Hematopoietic multipotent progenitor cell treated with erythropoietin and hydrocortisone succinate and interleukin-3 and kit ligand, for 6 days (in vitro differentiated cells): Measurements from ENCODE around the gene INSR.
"Not testable (repeated sequence)": the region's sequence is repeated elsewhere in the genome, so short reads cannot be mapped to it uniquely, and the experiment has no call there.

Experiments used
- DNase-seq: peaks from one replicate; pipeline ENCODE4 v3.0.0-alpha.2; 2015

The INSR gene

GRCh38 chr19:7187605-7188339 lies 106.4 kb downstream of the INSR start:
- DNase-seq: no peak

GRCh38 chr19:7182489-7182888 lies 111.7 kb downstream of the INSR start:
- no peak for DNase-seq

GRCh38 chr19:7179917-7180306 lies 114.3 kb downstream of the INSR start:
- DNase-seq: no peak

- no peak for DNase-seq
Observed at GRCh38 chr19:7177926-7178325, 116.3 kb downstream of the INSR start.

- no peak for DNase-seq
Observed at GRCh38 chr19:7176792-7177191, 117.4 kb downstream of the INSR start.

- DNase-seq: no peak
Observed at GRCh38 chr19:7172794-7173193, 121.4 kb downstream of the INSR start.

- no peak for DNase-seq
Observed at GRCh38 chr19:7170983-7171382, 123.2 kb downstream of the INSR start.

GRCh38 chr19:7168941-7169340 lies 125.3 kb downstream of the INSR start:
- no peak for DNase-seq

- DNase-seq: no peak
Observed at GRCh38 chr19:7161292-7161691, 132.9 kb downstream of the INSR start.

- no peak for DNase-seq
Observed at GRCh38 chr19:7159105-7159933, 134.9 kb downstream of the INSR start.

GRCh38 chr19:7153022-7153421 lies 141.2 kb downstream of the INSR start:
- DNase-seq: no peak

- no peak for DNase-seq
Observed at GRCh38 chr19:7152568-7152967, 141.6 kb downstream of the INSR start.

- no peak for DNase-seq
Observed at GRCh38 chr19:7149956-7150705, 144.1 kb downstream of the INSR start.

GRCh38 chr19:7147119-7147675 lies 147.0 kb downstream of the INSR start:
- DNase-seq: not testable (repeated sequence)

GRCh38 chr19:7146086-7146485 lies 148.1 kb downstream of the INSR start:
- DNase-seq: peak; percentile 14

- DNase-seq: no peak
Observed at GRCh38 chr19:7145494-7145893, 148.7 kb downstream of the INSR start.

- no peak for DNase-seq
Observed at GRCh38 chr19:7142771-7143170, 151.4 kb downstream of the INSR start.

- DNase-seq: no peak
Observed at GRCh38 chr19:7140137-7140536, 154.1 kb downstream of the INSR start.

GRCh38 chr19:7139095-7139494 lies 155.1 kb downstream of the INSR start:
- no peak for DNase-seq

- DNase-seq: no peak
Observed at GRCh38 chr19:7138402-7138801, 155.8 kb downstream of the INSR start.

GRCh38 chr19:7137120-7137519 lies 157.1 kb downstream of the INSR start:
- no peak for DNase-seq

GRCh38 chr19:7132054-7132453 lies 162.2 kb downstream of the INSR start:
- no peak for DNase-seq

GRCh38 chr19:7130043-7130442 lies 164.2 kb downstream of the INSR start:
- DNase-seq: no peak
